IPS-15b (cell line): ENCODE data around the gene ZNF77.
"Not testable (repeated sequence)": the region's sequence is repeated elsewhere in the genome, so short reads cannot be mapped to it uniquely, and the experiment has no call there.

Experiments used
- H3K27me3 ChIP-seq: one replicate; pipeline ENCODE4 v1.6.1; 2013; ENCODE audit warnings: low read length; ENCODE audit not compliant: control insufficient read depth, insufficient read depth
- H3K36me3 ChIP-seq: one replicate; pipeline ENCODE4 v1.6.1; 2013; ENCODE audit warnings: low read length; ENCODE audit not compliant: control insufficient read depth, insufficient read depth
- H3K4me1 ChIP-seq: one replicate; pipeline ENCODE4 v1.6.1; 2013; ENCODE audit warnings: mild to moderate bottlenecking, low read length; ENCODE audit not compliant: control insufficient read depth, insufficient read depth
- H3K4me3 ChIP-seq: one replicate; pipeline ENCODE4 v1.5.1; 2013; ENCODE audit warnings: low read depth, low read length
- H3K9ac ChIP-seq: one replicate; pipeline ENCODE4 v1.6.1; 2013; ENCODE audit warnings: low read depth, mild to moderate bottlenecking, low read length
- H3K9me3 ChIP-seq: one replicate; pipeline ENCODE4 v1.6.1; 2013; ENCODE audit warnings: mild to moderate bottlenecking, low read length; ENCODE audit not compliant: control insufficient read depth, insufficient read depth

Gene ZNF77

DNA sequence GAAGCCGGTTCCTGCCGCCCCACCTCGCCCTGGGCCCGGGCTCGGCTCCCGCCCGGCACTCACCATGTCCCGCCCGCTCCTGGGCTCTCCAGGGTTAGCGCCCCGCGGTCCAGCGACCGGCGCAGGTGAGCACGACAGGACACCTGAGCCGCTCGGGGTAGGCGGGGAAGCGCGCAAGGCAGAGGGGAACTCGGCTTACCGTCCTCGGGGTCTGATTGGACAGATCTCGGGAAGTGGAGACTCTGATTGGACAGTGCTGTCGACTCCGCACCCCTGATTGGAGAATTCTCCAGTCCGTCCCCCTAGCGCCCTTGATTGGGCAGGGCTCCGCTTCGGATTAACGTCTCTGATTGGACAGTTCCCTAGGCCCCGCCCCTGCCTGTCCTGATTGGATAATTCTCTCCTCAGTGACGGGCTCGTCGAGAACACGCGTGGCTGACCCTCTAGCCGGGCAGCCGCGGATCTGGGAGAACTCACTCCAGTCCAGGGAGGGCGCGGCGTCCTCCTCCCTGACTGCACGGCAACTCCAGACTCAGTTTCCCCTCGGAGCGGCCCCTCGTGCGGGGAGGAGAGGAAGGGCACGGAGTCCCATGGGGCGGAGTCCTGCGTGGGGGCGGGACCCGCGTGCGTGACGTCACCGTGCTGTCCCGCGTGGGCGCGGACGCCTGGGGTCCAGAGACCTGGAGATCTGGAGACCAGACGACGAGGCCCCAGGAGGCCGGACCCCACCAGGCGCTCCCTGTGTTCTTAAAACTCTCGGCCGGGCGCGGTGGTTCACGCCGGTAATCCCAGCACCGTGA is at the start of gene ZNF77:
Gene ZNF77 (minus strand): TSS at position 197 of the 800 bp plus-strand sequence. CDS start 131 bp downstream, at position 66.
- no peaks in the 10 kb centered on the region for H3K4me1 ChIP-seq
- H3K4me3 ChIP-seq = peak within 1 kb of the TSS; percentile 64
- H3K9me3 ChIP-seq = no peaks in the 10 kb centered on the region
- H3K9ac ChIP-seq = peak within 1 kb of the TSS; percentile 87
- no peaks in the 10 kb centered on the region for H3K36me3 ChIP-seq
- no peaks in the 10 kb centered on the region for H3K27me3 ChIP-seq

DNA sequence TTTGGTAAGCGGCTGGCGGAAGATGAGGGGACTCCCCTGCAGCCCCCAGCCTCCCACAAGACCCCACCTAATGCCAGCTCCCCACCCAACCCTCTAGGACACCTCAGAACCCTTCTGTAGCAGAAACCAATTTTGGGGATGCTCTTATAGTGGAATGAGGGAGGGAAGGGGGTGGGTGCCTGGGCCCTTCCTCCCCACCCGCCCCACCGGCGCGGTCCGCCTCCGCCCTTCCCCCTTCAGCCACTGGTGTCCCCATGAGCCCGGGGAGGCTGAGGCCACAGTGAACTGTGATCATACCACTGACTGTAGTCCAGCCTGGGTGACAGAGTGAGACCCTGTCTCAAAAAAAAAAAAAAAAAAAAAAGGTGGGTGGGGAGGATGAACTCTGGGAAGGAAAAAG is 48.8 kb upstream of the ZNF77 start:
- Histone ChIP-seq H3K9ac (no peak overlapping the region), H3K27me3 (no peaks in the 10 kb centered on the region), H3K36me3 (no peaks in the 10 kb centered on the region), H3K4me1 (no peaks in the 10 kb centered on the region), H3K4me3 (no peak overlapping the region), H3K9me3 (no peaks in the 10 kb centered on the region)

DNA sequence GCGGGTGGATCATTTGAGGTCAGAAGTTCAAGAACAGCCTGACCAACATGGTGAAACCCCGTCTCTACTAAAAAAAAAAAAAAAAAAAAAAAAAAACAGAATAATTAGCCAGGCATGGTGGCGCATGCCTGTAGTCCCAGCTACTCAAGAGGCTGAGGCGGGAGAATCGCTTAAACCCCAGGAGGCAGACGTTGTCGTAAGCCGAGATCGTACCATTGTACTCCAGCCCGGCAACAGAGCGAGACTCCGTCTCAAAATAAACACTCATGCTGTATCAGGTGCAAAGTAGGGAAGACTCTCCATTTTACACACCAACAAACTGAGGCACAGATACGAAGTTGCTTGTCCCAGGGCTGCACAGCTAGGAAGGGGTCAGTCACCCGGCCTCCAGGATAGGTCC is 48.2 kb upstream of the ZNF77 start:
- H3K27me3 ChIP-seq = no peaks in the 10 kb centered on the region

DNA sequence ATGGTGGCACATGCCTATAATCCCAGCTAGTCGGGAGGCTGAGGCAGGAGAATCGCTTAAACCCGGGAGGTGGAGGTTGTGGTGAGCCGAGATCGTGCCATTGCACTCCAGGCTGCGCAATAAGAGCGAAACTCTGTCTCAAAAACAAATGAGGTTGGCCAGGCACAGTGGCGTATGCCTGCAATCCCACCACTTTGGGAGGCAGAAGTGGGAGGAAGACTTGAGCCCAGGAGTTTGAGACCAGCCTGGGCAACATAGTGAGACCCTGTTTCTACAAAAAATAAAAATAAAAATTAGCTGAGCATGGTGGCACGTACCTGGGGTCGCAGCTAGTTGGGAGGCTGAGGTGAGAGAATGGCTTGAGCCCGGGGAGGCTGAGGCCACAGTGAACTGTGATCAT is 47.6 kb upstream of the ZNF77 start:
- H3K27me3 ChIP-seq, H3K4me1 ChIP-seq, H3K9ac ChIP-seq, H3K36me3 ChIP-seq, H3K4me3 ChIP-seq, H3K9me3 ChIP-seq: not testable (repeated sequence)

More for the DNA sequence above, 48.2 kb upstream of the ZNF77 start:
- no peak overlapping the region for H3K9ac ChIP-seq
- no peak overlapping the region for H3K4me3 ChIP-seq
- no peaks in the 10 kb centered on the region for H3K9me3 ChIP-seq
- no peaks in the 10 kb centered on the region for H3K4me1 ChIP-seq
- no peaks in the 10 kb centered on the region for H3K36me3 ChIP-seq

DNA sequence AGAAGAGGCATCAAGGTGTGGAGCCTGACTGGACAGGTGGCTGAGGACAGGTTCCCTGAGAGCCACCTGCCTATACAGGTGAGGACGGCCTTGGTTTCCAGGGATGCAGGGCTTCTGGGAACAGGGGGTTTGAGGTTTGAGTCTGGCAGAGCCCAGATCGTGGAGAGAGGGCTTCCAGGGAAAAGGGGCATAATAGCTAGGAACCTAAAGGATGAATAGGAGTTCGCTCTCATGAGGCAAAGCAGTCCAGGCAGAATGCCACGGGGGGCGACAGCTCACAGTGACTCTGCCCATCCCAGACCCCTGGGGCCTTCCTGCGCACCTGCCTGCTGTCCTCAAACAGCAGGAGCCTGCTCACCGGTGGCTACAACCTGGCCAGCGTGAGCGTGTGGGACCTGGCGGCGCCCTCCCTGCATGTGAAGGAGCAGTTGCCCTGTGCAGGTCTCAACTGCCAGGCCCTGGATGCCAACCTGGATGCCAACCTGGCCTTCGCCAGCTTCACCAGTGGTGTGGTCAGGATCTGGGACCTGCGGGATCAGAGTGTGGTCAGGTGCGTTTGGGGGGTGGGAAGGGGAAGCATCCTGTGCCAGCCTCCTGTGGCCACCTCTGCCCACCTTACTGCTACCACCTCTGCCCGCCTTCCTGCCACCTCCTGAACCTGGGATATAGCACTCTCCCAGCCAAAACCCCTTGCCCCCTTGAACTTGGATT is 44.6 kb upstream of the ZNF77 start:
- Histone ChIP-seq H3K4me1 (peaks cover 9% of the 10 kb centered on the region), H3K9ac (no peak overlapping the region), H3K4me3 (no peak overlapping the region), H3K36me3 (no peaks in the 10 kb centered on the region), H3K9me3 (no peaks in the 10 kb centered on the region), H3K27me3 (peaks cover 2% of the 10 kb centered on the region)

DNA sequence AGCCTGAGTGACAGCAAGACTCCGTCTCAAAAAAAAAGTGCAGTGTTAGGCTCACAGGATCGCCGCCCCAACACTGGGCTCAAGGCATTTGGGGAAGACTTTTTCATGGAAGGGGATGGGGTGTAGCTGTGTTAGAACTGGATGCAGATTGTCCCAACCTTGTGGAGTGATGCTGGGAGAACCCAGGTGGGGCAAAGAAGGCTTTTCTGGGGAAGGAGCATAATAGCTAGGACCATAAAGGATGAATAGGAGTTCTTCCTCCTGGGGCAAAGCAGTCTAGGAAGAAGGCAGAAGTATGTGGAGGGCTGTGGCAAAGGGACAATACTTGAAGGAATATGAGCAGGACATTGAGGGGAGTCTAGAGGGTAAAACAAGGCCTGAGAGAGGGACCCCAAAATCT is 43.8 kb upstream of the ZNF77 start:
- Histone ChIP-seq H3K27me3 (peaks cover 2% of the 10 kb centered on the region), H3K9ac (no peak overlapping the region), H3K36me3 (no peaks in the 10 kb centered on the region), H3K9me3 (no peaks in the 10 kb centered on the region), H3K4me1 (peaks cover 9% of the 10 kb centered on the region), H3K4me3 (no peak overlapping the region)

DNA sequence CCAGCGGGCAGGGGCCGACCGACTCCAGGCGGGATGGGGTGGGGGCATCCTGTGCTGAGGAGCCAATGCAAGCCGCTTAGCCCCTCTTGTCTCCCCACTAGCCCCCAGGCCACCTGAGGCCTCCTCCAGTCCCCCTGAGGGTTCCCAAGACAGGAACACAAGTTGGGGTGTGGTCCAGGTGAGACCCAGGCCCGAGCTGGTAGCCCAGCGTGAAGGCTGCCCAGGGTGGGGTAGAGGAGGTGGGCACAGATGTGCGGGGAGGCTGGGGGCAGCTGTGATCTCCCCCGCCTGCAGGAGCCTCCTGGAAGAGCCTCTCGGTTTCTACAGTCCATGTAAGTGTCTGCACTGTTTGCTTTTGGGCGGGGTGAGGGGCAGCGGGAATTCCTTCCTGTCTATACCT is 43.0 kb upstream of the ZNF77 start:
- no peak overlapping the region for H3K4me3 ChIP-seq
- no peak overlapping the region for H3K9ac ChIP-seq
- no peaks in the 10 kb centered on the region for H3K36me3 ChIP-seq
- no peaks in the 10 kb centered on the region for H3K9me3 ChIP-seq
- H3K27me3 ChIP-seq = peaks cover 2% of the 10 kb centered on the region
- H3K4me1 ChIP-seq = peaks cover 14% of the 10 kb centered on the region

DNA sequence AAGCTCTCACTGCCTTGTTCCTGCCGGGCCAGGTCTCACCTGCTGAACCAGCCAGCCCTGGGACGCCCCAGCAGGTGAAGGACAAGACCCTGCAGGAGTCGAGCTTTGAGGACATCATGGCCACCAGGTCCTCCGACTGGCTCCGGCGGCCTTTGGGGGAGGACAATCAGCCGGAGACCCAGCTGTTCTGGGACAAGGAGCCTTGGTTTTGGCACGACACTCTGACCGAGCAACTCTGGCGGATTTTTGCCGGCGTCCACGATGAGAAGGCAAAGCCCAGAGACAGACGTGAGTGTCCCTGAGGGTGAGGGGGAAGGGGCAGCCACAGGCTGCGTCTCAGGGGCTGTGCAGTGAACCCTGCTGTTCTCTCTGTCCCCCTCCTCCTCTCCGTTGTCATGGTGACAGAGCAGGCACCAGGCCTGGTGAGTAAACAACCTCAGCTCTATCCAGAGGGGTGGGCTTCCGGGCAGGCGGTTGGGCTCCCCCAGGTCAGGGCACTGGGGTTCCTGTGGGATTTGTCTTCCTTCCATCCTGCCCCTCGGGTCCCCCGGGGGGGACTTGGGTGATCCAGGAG is 42.3 kb upstream of the ZNF77 start:
- peak overlapping the region; percentile 46 for H3K4me3 ChIP-seq
- H3K9me3 ChIP-seq = no peaks in the 10 kb centered on the region
- peaks cover 17% of the 10 kb centered on the region for H3K4me1 ChIP-seq
- H3K27me3 ChIP-seq = peaks cover 2% of the 10 kb centered on the region
- H3K36me3 ChIP-seq = no peaks in the 10 kb centered on the region
- no peak overlapping the region for H3K9ac ChIP-seq

DNA sequence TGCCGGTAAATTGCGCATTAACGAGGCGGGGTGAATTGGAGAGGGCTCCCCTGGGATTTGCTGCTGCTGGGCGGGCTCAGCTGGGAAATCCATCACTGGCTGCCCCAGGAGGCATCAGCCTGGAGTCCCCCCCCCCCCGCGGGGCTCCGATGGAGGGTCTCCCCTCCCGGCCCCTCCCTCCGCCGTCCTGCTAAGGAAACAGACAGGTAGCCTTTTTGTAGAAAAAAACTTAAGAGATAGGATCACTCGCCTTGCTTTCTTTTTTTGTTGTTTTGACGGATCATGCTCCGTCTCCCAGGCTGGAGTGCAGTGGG is 39.4 kb upstream of the ZNF77 start:
- Histone ChIP-seq H3K27me3 (peaks cover 2% of the 10 kb centered on the region), H3K4me3 (peak overlapping the region; percentile 13), H3K9ac (no peak overlapping the region), H3K4me1 (peaks cover 17% of the 10 kb centered on the region), H3K9me3 (no peaks in the 10 kb centered on the region), H3K36me3 (no peaks in the 10 kb centered on the region)

DNA sequence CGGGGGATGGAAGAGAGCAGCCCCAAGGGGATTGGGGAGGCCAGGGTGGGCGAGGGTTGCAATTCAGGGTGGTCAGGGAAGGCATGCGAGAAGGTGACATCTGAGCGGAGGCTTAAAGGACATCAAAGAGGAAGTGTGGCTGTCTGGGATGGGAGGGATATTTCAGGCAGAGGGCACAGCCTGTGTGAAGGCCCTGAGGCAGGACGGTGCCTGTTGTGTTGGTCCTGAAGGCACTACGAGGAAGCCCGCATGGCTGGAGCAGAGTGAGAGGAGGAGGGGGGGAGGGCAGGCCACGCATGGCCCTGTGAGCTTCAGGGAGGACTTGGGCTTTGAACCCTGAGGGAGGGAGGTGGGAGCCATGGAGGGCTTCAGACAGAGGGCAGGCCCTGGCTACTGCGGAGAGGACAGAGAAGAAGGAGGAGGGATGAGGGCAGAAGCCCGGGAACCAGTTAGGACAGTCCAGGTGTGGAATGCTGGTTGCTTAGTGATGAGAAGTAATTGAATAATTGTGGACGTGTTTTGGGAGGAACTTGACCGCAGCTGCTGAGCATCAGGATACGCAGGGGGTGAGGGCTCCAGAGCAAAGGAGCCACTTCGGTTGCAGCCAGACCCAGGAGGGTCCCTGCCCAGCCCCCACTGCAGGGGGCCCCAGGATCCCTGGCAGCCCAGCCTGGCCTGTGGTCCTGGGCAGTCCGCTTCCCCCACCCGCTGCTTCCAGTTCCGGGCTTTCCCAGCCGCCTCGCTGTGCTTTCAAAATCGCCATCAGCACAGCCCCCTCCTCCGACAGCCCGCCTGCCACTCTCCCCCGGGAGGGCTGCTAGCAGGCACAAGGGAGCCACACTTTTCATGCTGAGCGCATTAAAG is 38.8 kb upstream of the ZNF77 start:
- no peak overlapping the region for H3K9ac ChIP-seq
- peaks cover 17% of the 10 kb centered on the region for H3K4me1 ChIP-seq
- H3K27me3 ChIP-seq = peaks cover 2% of the 10 kb centered on the region
- peak overlapping the region; percentile 13 for H3K4me3 ChIP-seq
- H3K36me3 ChIP-seq = no peaks in the 10 kb centered on the region
- no peaks in the 10 kb centered on the region for H3K9me3 ChIP-seq

DNA sequence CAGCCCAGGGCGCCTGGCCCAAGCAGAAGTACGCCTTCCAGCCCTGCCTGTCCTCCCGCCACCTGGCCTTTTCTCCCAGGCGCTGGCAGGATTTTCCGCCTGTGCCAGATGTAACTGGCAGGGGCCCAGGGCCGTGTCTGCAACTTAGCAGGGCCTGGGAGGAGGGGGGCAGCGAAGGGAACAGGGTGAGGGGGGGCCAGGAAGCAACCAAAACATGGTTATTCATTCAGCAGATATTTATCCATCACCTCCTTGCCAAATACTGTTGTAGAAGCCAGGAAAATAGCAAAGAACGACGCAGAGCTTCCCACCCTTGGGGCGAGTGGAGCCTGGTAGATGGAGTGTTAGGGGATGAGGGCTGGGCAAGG is 38.2 kb upstream of the ZNF77 start:
- Histone ChIP-seq H3K36me3 (no peaks in the 10 kb centered on the region), H3K9ac (no peak overlapping the region), H3K4me3 (no peak overlapping the region), H3K27me3 (peaks cover 2% of the 10 kb centered on the region), H3K4me1 (peaks cover 17% of the 10 kb centered on the region), H3K9me3 (no peaks in the 10 kb centered on the region)
